GM19193 (cell line): Measurements from ENCODE around the gene BTG2.

Experiments used
- POLR2A ChIP-seq: IDR thresholded peaks from 4 replicates; pipeline ENCODE4 v1.6.1; 2011; ENCODE audit not compliant: insufficient read depth, insufficient read length; ENCODE audit errors: extremely low read depth

The BTG2 gene

GRCh38 chr1:203336097-203336496 is 30.8 kb downstream of the BTG2 start:
- TF ChIP-seq POLR2A, result no peak

DNA sequence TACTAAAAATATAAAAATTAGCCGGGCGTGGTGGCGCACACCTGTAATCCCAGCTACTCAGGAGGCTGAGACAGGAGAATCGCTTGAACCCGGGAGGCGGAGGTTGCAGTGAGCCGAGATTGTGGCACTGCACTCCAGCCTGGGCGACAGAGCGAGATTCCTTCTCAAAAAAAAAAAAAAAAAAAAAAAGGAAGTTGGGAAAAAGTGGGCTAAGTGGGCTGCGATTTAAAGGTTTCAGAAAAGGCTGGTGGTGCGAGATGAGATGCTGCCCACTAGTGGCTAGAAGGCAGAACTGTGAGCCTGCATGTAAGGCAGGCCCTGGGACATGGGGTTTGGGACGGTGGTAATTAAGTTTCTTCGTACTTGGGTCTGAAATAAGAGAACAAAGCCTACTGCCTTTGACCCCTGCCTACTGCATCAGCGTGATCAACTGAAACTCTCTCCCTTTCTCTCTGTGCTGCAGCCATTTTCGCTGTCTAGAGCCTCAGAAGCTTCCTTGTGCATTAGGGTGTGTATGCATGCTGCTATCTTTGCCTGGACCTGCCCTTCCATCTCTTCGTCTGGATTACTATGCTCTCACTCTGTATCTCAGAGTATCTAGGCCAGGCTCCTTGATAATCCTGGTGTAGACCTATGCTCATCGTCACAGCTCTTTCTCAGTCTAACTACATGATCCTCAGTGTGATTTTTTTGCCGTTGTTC is 33.2 kb downstream of the BTG2 start:
- TF ChIP-seq POLR2A, result no peak

GRCh38 chr1:203340112-203340790 is 34.9 kb downstream of the BTG2 start:
- no peak for TF ChIP-seq POLR2A

DNA sequence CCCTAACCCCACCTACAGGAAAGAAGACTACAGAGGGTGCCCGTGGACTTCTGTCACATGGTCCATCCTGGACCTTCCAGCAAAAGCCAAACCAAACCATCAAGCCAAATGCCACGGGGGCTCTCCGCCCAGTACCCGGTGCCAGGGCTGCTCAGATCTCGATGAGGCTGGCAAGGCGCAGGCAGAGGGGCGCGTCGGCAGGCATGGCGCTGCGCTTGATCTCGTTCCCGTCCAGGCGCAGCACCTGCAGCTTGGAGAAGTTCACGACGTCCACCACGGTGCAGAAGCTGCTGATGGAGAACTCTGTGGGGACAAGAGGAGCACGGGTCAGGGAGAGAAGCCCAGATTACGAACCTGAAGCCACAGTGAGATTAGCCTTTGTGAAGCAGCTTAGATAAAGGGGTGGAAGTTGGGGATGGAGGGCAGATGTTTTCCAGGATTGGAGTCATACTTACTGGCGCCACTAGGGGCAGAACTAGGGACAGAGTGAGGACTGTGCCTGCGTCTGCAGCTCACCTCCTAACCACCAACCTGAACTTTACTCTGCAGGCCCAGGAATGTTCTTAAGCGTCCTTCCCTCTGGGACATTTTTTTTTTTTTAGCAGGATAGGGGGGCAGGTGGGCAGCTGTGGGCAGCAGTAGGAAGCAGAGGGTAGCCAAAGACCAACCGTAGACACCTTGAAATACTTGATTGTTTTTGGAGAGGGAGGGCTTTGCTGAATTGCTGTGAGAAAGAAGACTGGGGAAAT is 37.0 kb downstream of the BTG2 start:
- no peak for TF ChIP-seq POLR2A

GRCh38 chr1:203343956-203344754 is 38.8 kb downstream of the BTG2 start:
- TF ChIP-seq POLR2A, result no peak

DNA sequence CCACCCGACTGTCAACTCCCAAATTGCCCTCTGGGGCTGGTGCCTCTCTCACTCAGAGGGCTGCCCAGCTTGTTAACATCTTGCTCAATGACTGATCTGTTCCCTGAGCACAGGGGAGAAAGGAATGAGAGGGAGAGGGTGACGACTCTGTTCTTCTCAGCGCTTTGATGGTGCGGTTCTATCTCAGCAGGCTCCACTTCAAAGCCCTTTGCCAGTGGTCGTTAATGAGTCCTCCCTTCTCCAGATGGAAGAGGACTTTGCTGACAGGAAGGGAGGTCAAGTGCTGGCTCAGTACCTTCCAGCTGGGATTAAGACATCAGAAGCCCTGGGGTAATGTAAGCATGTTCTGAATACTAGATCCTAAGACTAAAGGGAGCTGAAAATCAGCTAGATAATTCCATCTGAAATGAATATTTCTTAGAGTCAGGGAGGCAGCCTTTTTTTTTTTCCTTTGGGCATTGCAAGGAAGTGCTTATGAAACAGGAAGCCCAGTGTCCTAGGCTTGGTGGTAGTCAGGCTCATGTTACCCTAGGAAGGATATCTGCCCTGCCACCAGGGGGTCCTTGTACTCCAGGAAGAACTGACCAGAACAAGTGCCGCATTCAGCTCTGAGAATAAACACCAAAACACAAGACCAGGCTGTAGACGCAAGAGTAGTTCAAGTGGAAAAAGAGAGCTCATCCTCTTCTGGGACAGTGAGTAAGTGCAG is 40.9 kb downstream of the BTG2 start:
- TF ChIP-seq POLR2A, result no peak

DNA sequence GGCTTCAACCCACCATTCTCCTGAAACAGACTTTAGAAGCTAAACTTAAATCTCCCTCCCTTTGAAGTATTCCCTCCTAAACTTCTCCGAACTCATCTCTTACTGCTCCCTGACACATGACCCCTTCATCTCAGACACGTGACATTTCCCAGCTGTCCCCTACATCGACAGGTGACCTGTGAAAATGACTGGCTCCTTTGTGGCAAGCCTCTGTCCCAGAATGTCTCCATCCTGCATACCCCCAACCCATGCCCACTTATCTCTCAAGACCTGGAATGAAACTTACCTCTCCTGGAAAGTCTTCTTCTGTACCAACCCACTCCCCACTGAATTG is 41.4 kb downstream of the BTG2 start:
- no peak for TF ChIP-seq POLR2A

GRCh38 chr1:203349166-203349565 is 43.8 kb downstream of the BTG2 start:
- no peak for TF ChIP-seq POLR2A

DNA sequence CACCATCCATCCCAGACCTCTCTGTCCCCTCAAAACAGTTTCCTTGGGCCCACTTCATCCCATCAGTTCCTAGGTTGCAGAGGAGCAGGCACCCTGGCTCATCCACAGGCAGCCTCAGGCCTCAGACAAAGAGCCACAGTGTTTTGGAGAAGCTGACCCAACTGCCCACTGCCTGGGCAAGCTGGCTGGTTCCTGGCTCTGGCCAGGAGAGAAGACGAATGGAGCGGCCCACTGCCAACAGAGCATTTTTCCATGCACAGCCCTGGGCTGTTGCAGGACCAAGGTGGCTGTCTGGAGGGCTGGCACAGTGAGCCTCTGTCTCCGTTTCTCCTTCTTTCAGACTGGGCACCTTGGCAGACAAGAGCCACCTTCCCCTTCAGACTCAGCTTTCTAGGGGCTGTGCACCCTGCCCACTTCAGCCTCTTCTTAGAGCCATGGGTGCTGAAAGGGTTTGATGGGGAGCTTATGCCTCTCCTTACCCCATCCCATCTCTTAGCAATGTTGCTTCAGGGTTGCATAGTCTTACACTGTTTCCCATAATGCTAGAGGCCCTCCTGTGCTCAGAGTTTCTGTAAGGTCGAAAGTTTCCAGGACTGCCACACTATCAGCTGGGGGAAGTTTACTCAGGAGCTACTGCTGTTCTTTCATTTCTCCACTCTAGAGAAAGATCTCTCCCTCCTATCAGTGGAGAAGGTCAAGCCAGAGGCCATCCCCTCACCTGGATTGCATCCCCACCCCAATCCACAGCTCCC is 44.6 kb downstream of the BTG2 start:
- TF ChIP-seq POLR2A, result no peak

DNA sequence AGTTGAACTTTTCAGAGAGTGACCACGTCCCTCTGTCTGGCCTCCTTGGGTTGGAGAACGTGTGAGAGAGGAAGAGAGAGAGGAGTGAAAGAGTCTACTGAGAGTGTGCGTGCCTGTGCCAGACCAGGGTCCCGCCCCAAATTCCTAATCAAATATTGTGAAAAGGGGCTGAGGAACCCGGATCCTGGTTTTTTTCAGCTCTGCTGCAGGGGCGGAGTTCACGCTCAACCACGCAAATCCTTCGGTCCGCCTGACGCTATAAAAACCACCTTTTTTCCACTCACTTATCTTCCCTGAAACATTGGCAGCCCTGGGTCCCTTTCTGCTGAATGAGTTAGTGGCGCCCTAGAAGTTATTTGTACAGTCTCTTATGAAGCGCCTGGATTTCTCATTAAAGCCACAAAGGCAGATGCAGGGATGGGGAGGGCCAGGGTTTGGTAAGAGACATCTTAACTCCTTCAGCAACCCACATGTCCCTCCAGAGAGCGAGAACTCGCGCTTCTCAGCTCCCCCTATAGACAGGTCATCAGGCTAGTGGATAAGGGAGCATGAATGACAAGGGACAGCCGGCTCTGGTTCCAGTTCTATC is 45.8 kb downstream of the BTG2 start, which contains the start of gene FMOD:
TSS of gene FMOD (minus strand) at position 86 of the 589 bp plus-strand sequence. CDS start 2,852 bp downstream, outside the sequence.
- TF ChIP-seq POLR2A, result no peak

- TF ChIP-seq POLR2A, result no peak
Observed at GRCh38 chr1:203353486-203353885, 48.2 kb downstream of the BTG2 start.

DNA sequence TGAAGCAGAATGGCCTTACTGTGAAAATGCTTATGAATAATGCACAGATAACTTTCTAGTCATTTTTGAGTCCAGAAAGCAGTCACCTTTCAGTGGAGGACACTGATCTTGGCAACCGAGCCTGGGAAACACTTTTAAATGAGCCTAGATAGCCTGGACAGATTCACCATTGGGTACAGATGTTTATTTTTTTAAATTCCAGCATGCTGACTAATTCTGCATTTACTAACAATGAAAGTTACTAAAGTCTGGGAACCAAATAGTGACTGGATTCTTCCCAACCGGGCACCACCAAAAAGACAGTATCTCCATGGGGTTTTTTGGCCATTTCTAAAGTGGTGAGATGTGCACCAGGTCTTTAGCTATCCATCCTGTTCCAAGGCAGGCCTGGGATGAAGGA is 48.9 kb downstream of the BTG2 start:
- no peak for TF ChIP-seq POLR2A

GRCh38 chr1:203359010-203359571 is 53.8 kb downstream of the BTG2 start:
- no peak for TF ChIP-seq POLR2A
